ENCODE measurements around the gene ODC1.

GRCh38 chr2:10486601-10487079, 38.5 kb upstream of the ODC1 start:
- TF ChIP-seq CTCF (conservative IDR thresholded peaks at IDR 0.05), result no peak
- no peak for TF ChIP-seq ZFX (IDR thresholded peaks at IDR 0.05)

All from C4-2B (cell line).